ENCODE data around the gene MRTFA.
"Not testable (repeated sequence)": the region's sequence is repeated elsewhere in the genome, so short reads cannot be mapped to it uniquely, and the experiment has no call there.

The MRTFA gene

DNA sequence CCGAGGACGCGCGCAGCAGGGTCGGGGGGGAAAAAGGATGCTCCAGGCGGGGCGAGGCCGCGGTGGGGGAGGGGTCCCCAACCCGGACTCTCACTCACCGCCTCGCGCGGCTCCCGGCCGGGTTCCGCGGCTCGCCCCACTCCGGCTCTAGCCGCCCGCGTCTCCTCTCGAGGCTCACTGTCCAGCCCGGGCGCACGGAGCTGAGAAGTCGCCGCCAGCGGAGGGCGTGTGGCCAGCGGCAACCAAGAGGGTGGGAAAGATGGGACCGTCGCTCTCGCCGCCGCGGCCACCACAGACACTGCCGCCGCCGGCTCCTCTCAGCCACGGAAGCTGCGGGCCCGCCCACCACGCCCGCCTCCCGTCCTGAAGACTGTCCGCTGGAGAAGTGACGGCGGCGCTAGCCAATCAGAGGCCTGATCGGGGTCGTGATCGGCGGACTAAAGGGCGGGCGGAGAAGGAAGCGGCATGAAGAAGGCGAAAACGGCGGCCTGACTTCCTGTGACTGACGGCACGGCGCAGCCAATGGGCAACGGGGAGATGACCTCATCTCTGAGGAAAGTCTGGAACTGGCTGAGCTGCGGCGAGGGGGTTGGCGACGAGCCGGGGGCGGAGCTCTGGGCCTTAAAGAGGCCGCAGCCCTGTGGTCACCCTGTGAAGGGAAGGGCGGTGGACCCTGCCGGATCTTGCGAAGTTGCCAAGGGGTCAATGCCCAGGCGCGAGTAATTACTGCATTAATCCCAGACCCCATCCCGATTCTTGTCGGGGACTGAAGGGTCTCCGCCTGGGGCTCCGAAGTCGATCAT lies at the start of gene MRTFA:
MRTFA (minus strand) TSS at position 340 of the 803 bp plus-strand sequence.
- DNase-seq = peak; percentile 48

DNA sequence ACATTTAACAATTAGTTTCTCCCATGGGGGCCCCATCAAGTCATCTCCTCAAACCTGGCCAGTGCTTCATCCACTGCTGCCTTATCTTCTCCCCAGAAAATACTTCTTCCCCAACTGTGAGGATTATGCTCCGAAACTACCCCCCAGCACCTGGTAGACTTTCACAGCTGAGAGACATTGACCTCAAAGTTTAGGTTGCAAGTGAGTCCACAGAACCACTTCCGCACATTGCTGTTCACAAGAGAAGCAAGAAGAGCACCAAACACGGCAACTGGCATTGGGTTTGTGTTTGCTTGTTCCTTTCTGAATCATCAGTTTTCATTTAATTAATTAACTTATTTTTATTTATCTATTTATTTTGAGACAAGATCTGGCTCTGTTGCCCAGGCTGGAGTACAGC lies 48.9 kb upstream of the MRTFA start:
- DNase-seq = no peak

DNA sequence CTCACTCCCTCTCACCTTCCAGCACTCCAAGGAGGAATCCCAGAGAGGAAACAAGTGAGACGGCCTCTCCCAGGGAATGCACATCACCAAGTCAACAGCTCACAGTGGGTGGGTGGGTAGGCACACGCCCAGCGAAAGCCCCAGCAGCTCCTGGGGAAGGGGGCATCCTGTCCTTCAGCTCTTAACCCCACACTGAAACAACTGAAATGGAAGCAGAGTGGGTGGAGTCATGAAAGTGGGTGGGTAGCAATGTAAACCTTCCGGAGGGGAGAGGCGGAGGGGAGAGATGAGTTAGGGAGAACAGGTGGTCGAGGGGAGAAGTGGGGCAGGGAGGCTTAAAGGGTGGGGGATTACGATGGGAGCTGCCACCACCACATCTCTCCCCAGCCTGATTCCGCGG lies 48.2 kb upstream of the MRTFA start:
- no peak for DNase-seq

DNA sequence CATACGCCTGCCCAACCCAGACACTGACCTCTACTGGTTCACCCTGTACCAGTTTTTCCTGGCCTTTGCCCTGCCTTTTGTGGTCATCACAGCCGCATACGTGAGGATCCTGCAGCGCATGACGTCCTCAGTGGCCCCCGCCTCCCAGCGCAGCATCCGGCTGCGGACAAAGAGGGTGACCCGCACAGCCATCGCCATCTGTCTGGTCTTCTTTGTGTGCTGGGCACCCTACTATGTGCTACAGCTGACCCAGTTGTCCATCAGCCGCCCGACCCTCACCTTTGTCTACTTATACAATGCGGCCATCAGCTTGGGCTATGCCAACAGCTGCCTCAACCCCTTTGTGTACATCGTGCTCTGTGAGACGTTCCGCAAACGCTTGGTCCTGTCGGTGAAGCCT lies 44.9 kb upstream of the MRTFA start:
- no peak for DNase-seq

DNA sequence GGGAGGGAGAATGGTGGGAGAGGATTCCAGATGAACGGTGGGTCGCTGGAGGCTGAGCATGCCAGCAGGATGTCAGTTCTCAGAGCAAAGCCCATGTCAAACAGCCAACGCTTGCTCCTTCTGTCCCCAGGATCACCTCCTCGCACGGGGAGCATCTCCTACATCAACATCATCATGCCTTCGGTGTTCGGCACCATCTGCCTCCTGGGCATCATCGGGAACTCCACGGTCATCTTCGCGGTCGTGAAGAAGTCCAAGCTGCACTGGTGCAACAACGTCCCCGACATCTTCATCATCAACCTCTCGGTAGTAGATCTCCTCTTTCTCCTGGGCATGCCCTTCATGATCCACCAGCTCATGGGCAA lies 44.3 kb upstream of the MRTFA start:
- DNase-seq = no peak

DNA sequence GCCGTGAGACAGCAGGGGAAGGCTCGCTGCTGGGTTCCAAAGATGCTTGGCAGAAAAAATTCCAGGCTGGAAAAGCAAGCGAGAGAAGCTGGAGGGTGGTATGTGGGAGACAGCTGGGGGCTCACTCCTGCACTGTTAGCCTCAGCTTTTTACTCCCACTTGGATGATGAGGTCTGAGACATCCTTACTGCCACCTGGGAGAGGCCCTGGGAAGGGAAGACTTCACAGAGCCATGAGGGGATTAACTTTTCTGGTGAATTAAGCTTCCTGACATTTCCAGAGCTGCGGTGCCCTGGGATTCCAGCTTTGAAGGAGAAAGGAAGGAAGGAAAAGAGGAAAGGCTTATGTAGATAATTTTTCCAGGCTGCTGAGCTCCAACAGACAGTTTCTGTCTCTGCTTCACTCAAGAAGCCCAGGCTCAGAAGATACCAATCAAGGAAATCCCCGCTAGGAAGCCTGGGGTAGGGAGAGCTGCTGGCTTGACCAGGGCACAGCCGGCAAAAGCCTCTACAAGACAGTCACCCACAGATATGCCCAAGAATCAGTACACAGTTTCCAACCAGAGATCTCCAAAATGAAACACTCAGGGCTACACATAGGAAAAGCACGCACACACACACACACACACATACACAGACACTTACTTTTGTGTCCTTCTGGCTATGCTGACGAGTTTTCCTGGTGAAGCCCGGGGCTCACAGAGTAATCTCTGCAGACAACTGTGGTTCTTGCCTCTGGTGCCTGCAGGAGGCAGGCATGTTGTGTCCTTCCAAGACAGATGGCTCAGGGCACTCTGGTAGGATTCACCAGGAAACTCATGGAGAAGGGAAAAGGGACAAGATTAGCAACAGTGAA lies 43.7 kb upstream of the MRTFA start:
- no peak for DNase-seq

DNA sequence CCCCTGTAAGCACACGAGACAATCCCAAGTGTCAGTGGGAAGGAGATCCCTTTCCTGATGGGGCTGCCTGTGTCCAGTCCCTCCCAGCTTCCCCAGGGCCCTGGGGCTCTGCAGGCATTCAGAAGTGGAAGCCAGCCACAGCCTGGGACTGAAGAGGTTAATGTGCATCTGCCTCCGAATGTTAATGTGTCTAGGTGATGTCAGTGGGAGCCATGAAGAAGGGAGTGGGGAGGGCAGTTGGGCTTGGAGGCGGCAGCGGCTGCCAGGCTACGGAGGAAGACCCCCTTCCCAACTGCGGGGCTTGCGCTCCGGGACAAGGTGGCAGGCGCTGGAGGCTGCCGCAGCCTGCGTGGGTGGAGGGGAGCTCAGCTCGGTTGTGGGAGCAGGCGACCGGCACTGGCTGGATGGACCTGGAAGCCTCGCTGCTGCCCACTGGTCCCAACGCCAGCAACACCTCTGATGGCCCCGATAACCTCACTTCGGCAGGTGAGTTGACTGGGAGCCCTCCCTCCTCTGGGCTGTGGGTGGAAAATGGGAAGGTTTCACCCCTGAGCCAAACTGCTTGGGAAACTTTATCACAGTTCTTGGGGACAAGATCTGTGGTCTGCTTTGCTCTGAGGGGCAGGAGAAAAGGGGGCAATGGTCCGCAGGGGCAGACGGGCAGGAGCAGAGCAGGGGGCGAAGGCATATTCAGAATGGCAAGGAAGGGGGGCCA lies 42.9 kb upstream of the MRTFA start, which contains the start of gene MCHR1:
MCHR1 (plus strand) TSS at position 236 of the 715 bp plus-strand sequence; CDS start at position 405, 169 bp downstream.
- no peak for DNase-seq

DNA sequence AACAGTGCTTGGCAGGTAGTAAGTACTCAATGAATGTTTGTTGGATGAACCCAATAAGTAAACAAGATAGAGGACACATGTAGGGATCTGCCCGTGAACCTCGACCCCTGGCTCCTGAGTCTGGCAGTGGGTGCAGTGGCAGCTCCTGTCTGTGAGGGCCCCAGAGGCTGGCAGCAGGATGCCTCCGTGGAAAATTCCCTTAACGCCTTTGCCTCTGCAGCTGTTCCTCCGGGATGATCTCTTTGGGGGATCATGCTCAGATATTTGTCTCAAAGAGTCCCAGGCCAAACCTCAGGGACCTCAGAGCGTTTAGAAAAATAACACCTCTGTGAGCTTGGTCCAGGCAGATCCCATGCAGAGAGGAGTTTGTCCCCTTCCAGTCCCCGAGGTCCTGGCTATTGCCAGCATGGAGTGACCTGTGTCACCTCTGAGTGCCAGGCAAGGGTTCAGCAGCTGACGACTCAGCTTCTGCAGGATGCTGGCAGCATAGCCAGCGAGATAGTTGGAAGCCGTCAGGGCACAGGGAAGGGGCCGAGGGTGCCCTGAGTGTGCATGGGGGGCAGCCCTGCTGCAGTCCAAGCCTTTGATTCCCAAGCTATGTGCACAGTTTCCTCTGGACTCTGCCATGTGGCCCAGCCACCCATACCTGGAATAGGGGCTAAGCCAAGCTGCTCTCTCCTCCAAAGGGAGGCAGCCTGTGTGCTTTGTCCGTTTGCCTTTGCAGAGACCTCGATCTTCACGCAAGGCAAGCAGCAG lies 42.2 kb upstream of the MRTFA start:
- no peak for DNase-seq

DNA sequence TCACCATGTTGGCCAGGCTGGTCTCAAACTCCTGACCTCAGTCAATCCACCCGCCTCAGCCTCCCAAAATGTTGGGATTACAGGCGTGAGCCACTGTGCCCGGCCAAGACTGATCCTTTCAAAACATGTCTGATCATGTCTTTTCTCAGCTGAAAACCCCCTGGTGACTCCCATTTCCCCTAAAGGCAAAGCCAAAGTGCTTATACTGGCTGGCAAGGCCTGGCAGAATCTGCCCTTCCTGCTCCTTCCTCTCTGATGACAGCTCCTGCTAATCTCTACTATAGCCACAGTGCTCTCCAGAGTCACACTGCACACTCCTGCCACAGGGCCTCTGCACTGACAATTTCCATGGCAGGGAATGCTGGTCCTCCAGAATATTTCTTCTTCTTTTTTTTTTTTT lies 40.1 kb upstream of the MRTFA start:
- no peak for DNase-seq

DNA sequence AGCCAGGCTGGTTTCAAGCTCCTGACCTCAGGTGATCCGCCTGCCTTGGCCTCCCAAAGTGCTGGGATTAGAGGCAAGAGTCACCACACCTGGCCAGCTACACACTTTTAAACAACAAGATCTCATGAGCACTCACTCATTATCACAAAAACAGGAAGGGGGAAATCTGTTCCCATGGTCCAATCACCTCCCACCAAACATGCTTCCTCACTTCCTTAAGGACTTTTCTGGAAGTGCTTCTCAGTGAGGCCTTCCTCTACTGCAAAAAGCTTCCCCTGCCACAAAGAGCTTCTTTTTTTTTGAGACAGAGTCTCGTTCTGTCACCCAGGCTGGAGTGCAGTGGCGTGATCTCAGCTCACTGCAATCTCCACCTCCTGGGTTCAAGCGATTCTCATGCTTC lies 39.6 kb upstream of the MRTFA start:
- not testable (repeated sequence) for DNase-seq

DNA sequence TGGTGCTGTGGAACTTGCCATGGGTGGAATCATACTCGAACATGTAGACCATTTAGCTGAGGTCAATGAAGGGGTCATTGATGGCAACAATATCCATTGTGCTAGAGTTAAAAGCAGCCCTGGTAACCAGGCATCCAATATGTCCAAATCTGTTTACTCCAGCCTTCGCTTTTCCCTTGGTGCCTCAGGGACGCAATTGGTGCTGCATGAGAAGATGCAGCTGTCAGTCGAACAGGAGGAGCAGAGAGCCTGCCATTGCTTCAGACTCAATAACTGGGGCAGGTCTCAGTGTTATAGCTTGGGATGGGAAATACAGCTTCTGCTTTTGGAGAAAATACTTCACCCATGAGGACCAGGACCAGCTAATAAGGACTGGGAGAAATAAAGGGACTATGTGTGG lies 37.8 kb upstream of the MRTFA start:
- no peak for DNase-seq

DNA sequence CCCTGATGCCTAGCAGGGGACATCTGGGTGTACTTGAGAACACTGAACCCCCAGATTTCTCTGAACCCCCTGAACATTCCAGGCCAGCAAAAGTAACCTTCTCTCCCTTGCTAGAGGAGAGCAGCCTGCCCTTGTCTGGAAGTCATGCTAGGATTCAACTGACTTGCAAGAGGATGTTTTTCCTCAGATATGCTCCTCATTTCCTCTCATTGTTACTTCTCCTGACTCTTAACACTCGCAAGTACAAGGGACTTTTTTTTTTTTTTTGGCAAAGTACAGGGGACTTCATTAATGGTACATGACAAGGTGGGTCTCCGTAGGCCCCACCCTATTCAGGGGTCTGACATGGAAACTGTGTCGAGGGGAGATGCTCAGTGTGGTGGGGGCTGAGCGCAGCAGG lies 36.5 kb upstream of the MRTFA start:
- no peak for DNase-seq

DNA sequence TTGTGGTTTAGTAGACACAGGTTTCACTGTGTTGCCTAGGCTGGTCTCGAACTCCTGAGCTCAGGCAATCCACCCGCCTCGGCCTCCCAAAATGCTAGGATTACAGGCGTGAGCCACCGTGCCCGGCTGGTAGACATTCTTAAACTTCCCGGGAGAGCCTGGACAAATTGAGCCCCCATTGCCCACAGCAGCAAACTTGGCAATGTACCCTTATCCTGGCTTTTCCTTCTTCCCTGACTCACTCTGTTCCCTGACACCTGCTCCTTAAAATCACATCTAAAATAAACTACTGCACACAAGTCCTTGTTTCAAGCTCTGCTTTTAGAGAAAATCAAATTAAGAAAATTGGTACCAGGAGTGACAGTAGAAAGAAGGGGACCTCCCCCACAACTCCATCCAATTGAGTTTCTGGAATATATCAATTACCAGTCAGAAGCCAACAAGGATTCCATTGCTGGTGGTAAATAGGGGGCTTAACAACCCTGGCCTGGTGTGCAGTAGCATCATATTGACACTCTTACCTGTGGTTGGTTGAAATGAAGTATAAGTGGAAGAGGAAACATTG lies 35.4 kb upstream of the MRTFA start:
- DNase-seq = no peak

DNA sequence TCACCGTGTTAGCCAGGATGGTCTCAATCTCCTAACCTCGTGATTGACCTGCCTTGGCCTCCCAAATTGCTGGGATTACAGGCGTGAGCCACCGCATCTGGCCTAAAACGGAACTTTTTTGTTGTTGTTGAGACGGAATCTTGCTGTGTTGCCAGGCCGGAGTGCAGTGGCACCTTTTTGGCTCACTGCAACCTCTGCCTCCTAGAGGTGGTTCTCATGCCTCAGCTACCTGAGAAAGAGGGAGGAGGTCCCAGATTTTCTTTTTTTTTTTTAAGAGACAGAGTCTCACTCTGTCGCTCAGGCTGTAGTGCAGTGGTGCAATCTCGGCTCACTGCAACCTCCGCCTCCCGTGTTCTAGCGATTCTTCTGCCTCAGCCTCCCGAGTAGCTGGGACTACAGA lies 34.9 kb upstream of the MRTFA start:
- DNase-seq = no peak

DNA sequence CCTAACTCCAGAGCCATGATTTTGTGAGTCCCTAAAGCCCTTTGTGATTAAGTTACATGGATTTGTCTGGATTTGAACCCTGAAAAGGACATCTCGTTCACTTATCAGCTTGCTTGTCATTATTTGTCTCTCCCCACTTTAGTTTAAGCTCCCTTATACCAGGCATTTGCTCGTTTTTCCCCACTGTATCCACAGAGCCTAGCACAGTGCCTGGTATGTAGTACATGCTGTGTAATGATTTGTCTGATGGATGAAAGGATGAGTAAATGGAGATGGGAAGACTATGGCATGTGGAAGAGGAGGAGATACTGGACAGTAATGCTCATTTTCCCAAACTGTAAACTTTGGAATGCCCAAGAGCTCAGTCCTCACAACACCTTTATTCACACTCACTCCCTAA lies 33.5 kb upstream of the MRTFA start:
- DNase-seq = no peak

DNA sequence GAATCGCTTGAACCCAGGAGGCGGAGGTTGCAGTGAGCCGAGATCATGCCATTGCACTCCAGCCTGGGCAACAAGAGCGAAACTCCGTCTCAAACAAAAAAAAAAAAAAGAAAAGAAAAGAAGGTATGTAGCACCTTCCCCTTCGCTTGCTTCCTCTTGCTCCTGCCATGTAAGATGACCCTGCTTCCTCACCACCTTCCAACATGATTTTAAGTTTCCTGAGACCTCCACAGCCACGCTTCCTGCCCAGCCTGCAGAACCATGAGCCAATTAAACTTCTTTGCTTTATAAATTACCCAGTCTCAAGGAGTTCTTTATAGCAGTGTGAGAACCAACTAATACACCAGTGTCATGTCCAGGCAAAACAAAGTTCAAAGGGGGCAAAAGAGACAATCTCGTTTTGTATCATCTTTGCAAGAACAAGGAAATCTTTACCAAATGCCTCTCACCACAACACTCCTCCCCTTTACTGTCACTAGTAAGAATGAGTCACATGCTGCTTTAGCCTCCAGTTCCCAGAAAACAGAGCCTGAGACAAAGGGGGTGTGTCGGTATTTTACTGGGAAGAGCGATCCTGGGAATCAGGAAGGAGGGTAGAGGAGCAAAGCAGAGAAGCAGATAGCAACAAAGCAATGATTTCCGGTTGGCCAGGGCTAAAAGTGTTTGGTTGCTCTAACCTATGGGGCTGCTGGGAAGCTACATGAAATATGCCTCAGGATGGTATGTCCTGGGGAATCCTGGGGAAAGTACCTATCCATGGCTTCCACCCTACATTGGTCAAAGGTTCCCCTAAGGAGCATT lies 32.3 kb upstream of the MRTFA start:
- no peak for DNase-seq

DNA sequence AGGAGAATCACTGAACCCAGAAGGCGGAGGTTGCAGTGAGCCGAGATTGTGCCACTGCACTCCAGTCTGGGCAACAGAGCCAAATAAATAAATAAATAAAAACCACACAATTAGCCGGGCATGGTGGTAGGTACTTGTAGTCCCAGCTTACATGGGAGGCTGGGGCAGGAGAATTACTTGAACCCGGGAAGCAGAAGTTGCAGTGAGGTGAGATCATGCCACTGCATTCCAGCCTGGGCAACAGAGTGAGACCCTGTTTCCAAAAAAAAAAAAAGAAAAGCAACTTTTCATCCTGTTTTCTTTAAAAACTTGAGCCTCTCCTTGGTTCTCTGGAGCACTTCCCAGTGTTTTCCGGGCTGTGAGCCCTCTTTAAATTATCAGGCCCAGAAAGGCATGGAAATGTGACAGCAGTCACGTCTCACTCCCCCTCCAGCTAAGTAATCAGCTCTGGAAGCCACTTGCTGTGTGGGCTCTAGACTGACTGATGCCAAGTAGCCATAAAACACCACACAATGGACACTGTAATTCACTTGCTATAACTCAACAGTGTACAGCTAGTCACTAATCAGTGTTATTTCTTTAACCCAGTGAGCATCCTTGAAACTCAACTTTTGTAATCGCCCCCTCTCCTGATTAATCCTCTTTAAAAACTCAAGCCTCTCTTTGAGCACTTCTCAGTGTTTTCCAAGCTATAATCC lies 29.8 kb upstream of the MRTFA start:
- no peak for DNase-seq

DNA sequence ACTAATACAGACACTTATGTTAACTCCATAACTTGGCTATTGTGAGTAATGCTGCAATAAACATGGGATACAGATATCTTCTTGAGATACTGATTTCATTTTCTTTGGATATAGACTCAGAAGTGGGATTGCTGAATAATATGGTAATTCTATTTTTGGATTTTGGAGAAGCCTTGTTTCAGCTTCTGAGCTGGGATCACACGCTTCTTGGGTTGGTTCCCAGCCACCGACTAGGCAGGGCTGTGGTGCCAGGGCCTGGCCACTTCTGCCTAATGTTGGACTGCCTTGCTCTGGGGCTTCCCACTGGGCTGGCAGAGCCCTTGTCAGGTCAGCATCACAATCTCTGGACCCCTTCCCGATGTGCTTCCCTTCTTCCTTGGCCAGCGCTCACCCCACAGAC lies 28.8 kb upstream of the MRTFA start:
- DNase-seq = no peak

DNA sequence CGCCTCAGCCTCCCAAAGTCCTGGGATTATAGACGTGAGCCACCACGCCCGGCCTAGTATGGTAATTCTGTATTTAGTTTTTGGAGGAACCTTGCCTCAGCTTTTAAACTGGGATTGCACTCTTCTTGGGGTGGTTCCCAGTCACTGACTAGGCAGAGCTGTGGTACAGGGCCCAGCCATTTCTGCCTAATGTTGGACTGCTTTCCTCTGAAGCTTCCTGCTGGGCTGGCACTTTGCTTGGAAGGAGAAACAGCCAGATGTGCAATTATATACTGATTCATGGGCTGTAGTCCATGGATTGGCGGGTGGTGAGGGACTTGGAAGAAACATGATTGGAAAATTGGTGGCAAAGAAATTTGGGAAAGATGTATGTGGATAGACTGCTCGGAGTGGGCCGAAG lies 25.2 kb upstream of the MRTFA start:
- no peak for DNase-seq

DNA sequence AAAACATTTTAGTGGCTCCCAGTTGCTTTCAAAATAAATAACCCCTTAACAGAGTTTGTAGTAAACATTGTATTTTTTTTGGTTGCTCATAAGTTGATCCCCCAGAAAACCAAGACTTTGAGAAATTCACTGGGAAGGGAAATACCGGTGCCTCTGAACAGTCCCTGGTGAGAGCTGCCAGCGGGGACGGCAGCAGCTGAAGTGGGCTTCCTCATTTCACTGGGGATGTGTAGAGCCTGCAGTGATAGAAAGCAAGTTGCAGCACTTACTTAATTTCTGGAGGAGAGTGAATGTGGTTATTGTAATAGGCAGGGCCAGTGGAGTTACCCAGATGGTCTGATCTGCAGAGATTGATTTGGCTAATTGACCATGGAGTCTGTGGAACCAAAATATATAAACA lies 24.2 kb upstream of the MRTFA start:
- no peak for DNase-seq

DNA sequence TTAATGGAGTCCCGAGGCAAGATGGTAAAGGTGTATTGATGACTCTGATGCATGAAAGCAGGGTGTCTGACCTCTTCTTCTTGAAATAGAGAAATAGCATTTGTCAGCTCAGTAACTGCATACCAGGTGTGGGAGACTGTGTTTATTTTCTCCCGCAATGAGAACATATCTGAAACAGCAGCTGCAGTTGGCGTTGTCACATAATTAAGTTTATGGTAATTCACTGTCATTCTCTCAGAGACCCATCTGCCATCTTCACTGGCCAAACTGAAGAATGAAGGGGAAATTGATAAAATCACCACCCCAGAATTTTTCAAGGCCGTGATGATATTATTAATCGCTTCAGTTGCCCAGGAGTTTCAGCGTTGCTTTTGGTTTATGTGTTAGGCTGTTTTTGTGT lies 22.6 kb upstream of the MRTFA start:
- no peak for DNase-seq

All from 8988T (cell line).